ENCODE data around the gene IMMT. TPM values are rescaled to one million over a fixed set of nuclear protein-coding genes. Genes with fewer than 3 reads are reported as not detected.

Gene IMMT
- total and polyA plus RNA-seq, 9 of the 15 experiments (the other 6 are each of a cell fraction or from before 2014, with no cell fraction given): 119 to 294 (median 140) TPM

- no peak for TF ChIP-seq TFAM (CRISPR knock-in tag; conservative IDR thresholded peaks at IDR 0.05)
- TF ChIP-seq KLF6 (CRISPR knock-in tag; IDR thresholded peaks at IDR 0.05; ENCODE audit: borderline replicate concordance): no peak
- TF ChIP-seq SMAD2 (IDR thresholded peaks at IDR 0.05; ENCODE audit: low read depth, low read length): no peak
- no peak for TF ChIP-seq CEBPZ (IDR thresholded peaks at IDR 0.05; ENCODE audit: borderline replicate concordance, low read depth, low read length)
- 0 out of 2 replicates have a peak, but pooled peaks have one; percentile 28 for TF ChIP-seq ZNF76 (CRISPR knock-in tag; IDR thresholded peaks at IDR 0.05; ENCODE audit: borderline replicate concordance)
- TF ChIP-seq SAFB2 (IDR thresholded peaks at IDR 0.05; ENCODE audit: borderline replicate concordance, low read depth, low read length, severe bottlenecking): no peak
- TF ChIP-seq BACH1 (tag; IDR thresholded peaks at IDR 0.05): no peak
- TF ChIP-seq BRD9 (IDR thresholded peaks at IDR 0.05; ENCODE audit: low read depth, partially characterized antibody): no peak
- 0 out of 2 replicates have a peak, but pooled peaks have one; percentile 37 for TF ChIP-seq E2F4 (CRISPR knock-in tag; IDR thresholded peaks at IDR 0.05; ENCODE audit: low read depth)
- peak; percentile 52 for TF ChIP-seq ZBTB40 (IDR thresholded peaks at IDR 0.05)
- no peak for TF ChIP-seq ZBTB40 (CRISPR knock-in tag; IDR thresholded peaks at IDR 0.05)
- no peak for TF ChIP-seq NCOR1 (IDR thresholded peaks at IDR 0.05)
- TF ChIP-seq ZNF764 (CRISPR knock-in tag; IDR thresholded peaks at IDR 0.05; ENCODE audit: low read depth): no peak
These were observed 89.0 kb downstream of the IMMT start, which contains the start of gene PTCD3 (continued) for GRCh38 chr2:86105969-86106945.

Measured in K562 (cell line).